Upper lobe of left lung (tissue), 6 donors: ENCODE measurements around the gene STK39. TPM values are rescaled to one million over a fixed set of nuclear protein-coding genes. Genes with fewer than 3 reads are reported as not detected.

ENCODE experiments used
- ATAC-seq, 2 donors: fragments of 200-7000 bp; cut with Tn5 transposase; one replicate each; pipeline ENCODE4 v1.9.1; 2022; ENCODE audit warnings: mild to moderate bottlenecking in 2 of 2, moderate library complexity in 2 of 2; ENCODE audit not compliant: low FRiP score in 2 of 2
- DNase-seq, 2 donors: peaks; one replicate each; pipeline ENCODE4 v3.0.0-alpha.2; 2019 to 2020
- H3K27ac ChIP-seq, 4 donors: fragments of 200-600 bp; sonication (generic); one replicate each; pipeline ENCODE4 v1.5.1; 2016 to 2019
- H3K27me3 ChIP-seq, 4 donors: fragments of 200-600 bp; sonication (generic); one replicate each; pipeline ENCODE4 v1.5.1; 2017 to 2019
- H3K36me3 ChIP-seq, 4 donors: fragments of 200-600 bp; sonication (generic); one replicate each; pipeline ENCODE4 v1.5.1; 2016 to 2019
- H3K4me1 ChIP-seq, 4 donors: fragments of 200-600 bp; sonication (generic); one replicate each; pipeline ENCODE4 v1.5.1; 2018 to 2019
- H3K4me3 ChIP-seq, 4 donors: fragments of 200-600 bp; sonication (generic); one replicate each; pipeline ENCODE4 v1.5.1; 2017 to 2019; ENCODE audit warnings: mild to moderate bottlenecking in 2 of 4, moderate library complexity in 1 of 4
- H3K9me3 ChIP-seq, 4 donors: fragments of 200-600 bp; sonication (generic); one replicate each; pipeline ENCODE4 v1.5.1; 2018 to 2019
- CTCF ChIP-seq, 6 experiments: fragments of 450-650 bp in 4 of 6; fragments of 200-600 bp in 2 of 6; sonication (generic) in 2 of 6; IDR thresholded peaks; one replicate each; pipeline ENCODE4 v1.5.1; 2016 to 2019; ENCODE audit warnings: antibody characterized with exemption in 6 of 6
- EP300 ChIP-seq, 4 donors: sonication (generic); formaldehyde crosslinking; IDR thresholded peaks; one replicate each; pipeline ENCODE4 v1.5.1; 2017; ENCODE audit warnings: antibody characterized with exemption in 4 of 4, control low read depth in 2 of 4
- POLR2A ChIP-seq, 4 donors: fragments of 450-650 bp; IDR thresholded peaks; one replicate each; pipeline ENCODE4 v1.5.1; 2016 to 2017; ENCODE audit warnings: antibody characterized with exemption in 4 of 4, mild to moderate bottlenecking in 2 of 4
- POLR2AphosphoS5 ChIP-seq, 2 donors: sonication (generic); formaldehyde crosslinking; IDR thresholded peaks; one replicate each; pipeline ENCODE4 v1.5.1; 2017; ENCODE audit warnings: antibody characterized with exemption in 2 of 2
- WGBS, 2 donors: methylation state at CpG; one replicate each; pipeline ENCODE4 v1.1.5; 2017 to 2018; 5-methylcytosine and 5-hydroxymethylcytosine counted together
- total RNA-seq, 6 donors: library from RNA; depleted of rRNA in 4 of 6; stranded (reverse); fragments of >200 nt in 4 of 6; gene quantifications; one replicate each; pipeline versions ENCODE4 v1.1.0 to v1.2.1, GENCODE V29; 2016 to 2021
- donor health status: DM: no; HTN: no; CAD: no; lungs with moderate emphysema.
- donor health status: DM: no; HTN: yes; CAD: no; lungs with severe emphysema.

STK39 gene
- total RNA-seq, 6 donors from 2014 or later, result 7.9 to 18.8 (median 12.1) TPM

- ATAC-seq, result no peak
- DNase-seq, result no peak
- no peaks in the 10 kb centered on the region for H3K36me3 ChIP-seq
- H3K4me3 ChIP-seq, result no peak overlapping the region
- TF ChIP-seq POLR2AphosphoS5 (IDR thresholded peaks at IDR 0.05), result no peak
- no peak overlapping the region for H3K27ac ChIP-seq
- 91 to 92% methylated on average over 3 of the region's 3 CpGs for WGBS, 2 donors
- no peaks in the 10 kb centered on the region for H3K27me3 ChIP-seq
- H3K9me3 ChIP-seq, result no peaks in the 10 kb centered on the region
- no peaks in the 10 kb centered on the region for H3K4me1 ChIP-seq
These were observed 307.1 kb downstream of the STK39 start for GRCh38 chr2:167940346-167940725.

GRCh38 chr2:167939514-167940345, 307.7 kb downstream of the STK39 start:
- no peak for ATAC-seq

GRCh38 chr2:167937403-167937802, 310.0 kb downstream of the STK39 start:
- no peak for DNase-seq
- no peak for ATAC-seq
- Histone ChIP-seq H3K36me3 (no peaks in the 10 kb centered on the region), H3K4me1 (no peaks in the 10 kb centered on the region), H3K4me3 (no peak overlapping the region), H3K27ac (no peak overlapping the region), H3K9me3 (no peaks in the 10 kb centered on the region), H3K27me3 (no peaks in the 10 kb centered on the region)
- TF ChIP-seq POLR2A (IDR thresholded peaks at IDR 0.05) (no peak), CTCF (IDR thresholded peaks at IDR 0.05) (no peak), EP300 (IDR thresholded peaks at IDR 0.05) (no peak), POLR2AphosphoS5 (IDR thresholded peaks at IDR 0.05) (no peak)
- WGBS, 2 donors, result 94 to 95% methylated on average over 1 of the region's 1 CpG

More at GRCh38 chr2:167939514-167940345, 307.7 kb downstream of the STK39 start:
- H3K4me1 ChIP-seq, result no peaks in the 10 kb centered on the region
- no peaks in the 10 kb centered on the region for H3K9me3 ChIP-seq
- no peak overlapping the region for H3K27ac ChIP-seq
- no peaks in the 10 kb centered on the region for H3K27me3 ChIP-seq
- H3K4me3 ChIP-seq, result no peak overlapping the region
- 79 to 80% methylated on average over 5 of the region's 5 CpGs for WGBS, 2 donors
- TF ChIP-seq POLR2AphosphoS5 (IDR thresholded peaks at IDR 0.05), result no peak
- no peak for TF ChIP-seq EP300 (IDR thresholded peaks at IDR 0.05)
- no peak for TF ChIP-seq POLR2A (IDR thresholded peaks at IDR 0.05)
- TF ChIP-seq CTCF (IDR thresholded peaks at IDR 0.05), result no peak
- H3K36me3 ChIP-seq, result no peaks in the 10 kb centered on the region
- no peak for DNase-seq

GRCh38 chr2:167935803-167936110, 311.6 kb downstream of the STK39 start:
- 82 to 88% methylated on average over 4 of the region's 4 CpGs for whole genome bisulfite sequencing, 2 donors
- no peak for DNase-seq
- H3K27me3 ChIP-seq, result no peaks in the 10 kb centered on the region
- H3K36me3 ChIP-seq, result no peaks in the 10 kb centered on the region
- ATAC-seq, result no peak
- H3K27ac ChIP-seq, result no peak overlapping the region
- no peak overlapping the region for H3K4me3 ChIP-seq
- no peaks in the 10 kb centered on the region for H3K4me1 ChIP-seq
- H3K9me3 ChIP-seq, result no peaks in the 10 kb centered on the region
- TF ChIP-seq POLR2AphosphoS5 (IDR thresholded peaks at IDR 0.05), result no peak

GRCh38 chr2:167933097-167933814, 314.1 kb downstream of the STK39 start:
- Histone ChIP-seq H3K27me3 (no peaks in the 10 kb centered on the region), H3K27ac (no peak overlapping the region), H3K4me1 (no peaks in the 10 kb centered on the region), H3K36me3 (no peaks in the 10 kb centered on the region), H3K4me3 (no peak overlapping the region), H3K9me3 (no peaks in the 10 kb centered on the region)
- DNase-seq, result no peak
- ATAC-seq, result no peak
- TF ChIP-seq POLR2A (IDR thresholded peaks at IDR 0.05), result no peak
- TF ChIP-seq EP300 (IDR thresholded peaks at IDR 0.05), result no peak
- no peak for TF ChIP-seq POLR2AphosphoS5 (IDR thresholded peaks at IDR 0.05)
- no peak for TF ChIP-seq CTCF (IDR thresholded peaks at IDR 0.05)
- WGBS, 2 donors, result 79 to 90% methylated on average over 4 of the region's 4 CpGs
